Mesothelial cell of epicardium (in vitro differentiated cells): ENCODE results near the gene TUB. TPM values are rescaled to one million over a fixed set of nuclear protein-coding genes. Genes with fewer than 3 reads are reported as not detected.

Experiments
- DNase-seq, 2 experiments: peaks; one replicate each; pipeline ENCODE4 v3.0.0; 2021; ENCODE audit warnings: low spot score in 2 of 2; ENCODE audit not compliant: unreplicated experiment in 2 of 2
- H3K27ac Mint-ChIP-seq: 2 replicates; pipeline ENCODE4 v1.8.0; 2021; ENCODE audit warnings: mixed read lengths
- H3K27me3 Mint-ChIP-seq: 2 replicates; pipeline ENCODE4 v1.8.0; 2021; ENCODE audit warnings: low read depth, mixed read lengths
- H3K36me3 Mint-ChIP-seq: 2 replicates; pipeline ENCODE4 v1.8.0; 2021; ENCODE audit warnings: mixed read lengths
- H3K4me1 Mint-ChIP-seq: 2 replicates; pipeline ENCODE4 v1.8.0; 2021; ENCODE audit warnings: mixed read lengths
- H3K4me3 Mint-ChIP-seq: 2 replicates; pipeline ENCODE4 v1.8.0; 2021; ENCODE audit warnings: mild to moderate bottlenecking, moderate library complexity, mixed read lengths
- H3K9me3 Mint-ChIP-seq: 2 replicates; pipeline ENCODE4 v1.8.0; 2021; ENCODE audit warnings: mixed read lengths
- total RNA-seq: library from RNA; stranded (reverse); gene quantifications from 3 replicates; pipeline ENCODE4 v1.2.1, GENCODE V29; 2021
- TF ChIP-seq, protein P1 (sequence below): fragments of 200-600 bp; sonication (generic); IDR thresholded peaks from one replicate; pipeline ENCODE4 v1.5.0; 2021; ENCODE audit warnings: antibody characterized with exemption; ENCODE audit not compliant: unreplicated experiment

The TUB gene
- total RNA-seq, 1 donor from 2014 or later: 52.8 TPM

DNA sequence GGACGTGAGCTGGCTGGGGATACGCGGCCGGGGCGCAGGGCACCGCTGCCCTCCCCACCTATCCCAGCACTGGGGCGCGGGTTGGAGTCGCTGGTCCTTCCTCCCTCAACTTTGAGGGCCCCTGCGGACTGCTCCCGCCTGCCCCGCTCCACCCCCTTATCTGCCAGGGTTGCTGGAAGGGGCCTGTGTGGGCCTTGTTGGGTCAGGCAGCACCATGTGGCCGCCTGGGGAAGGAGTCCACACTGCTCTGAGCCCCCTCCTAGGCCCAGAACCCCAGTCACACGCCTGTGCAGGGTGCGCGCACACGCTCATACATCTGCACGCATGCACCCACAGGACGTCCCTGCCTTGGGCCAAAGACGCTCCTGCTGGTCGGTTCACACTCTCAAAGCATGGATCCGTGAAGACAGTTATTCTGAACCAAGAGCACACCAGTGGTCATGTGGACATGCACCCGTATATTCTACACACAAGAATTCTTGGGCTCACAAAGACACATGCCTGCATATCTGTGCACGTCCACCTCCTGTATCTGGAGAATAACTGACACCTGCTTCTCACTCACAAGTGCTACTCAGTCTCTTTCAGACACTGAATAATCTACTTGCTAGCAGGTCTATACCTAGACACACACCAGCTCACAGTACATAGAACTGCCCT is 710 bp downstream of the TUB start:
- no peaks in the 10 kb centered on the region for H3K36me3 Mint-ChIP-seq
- peak overlapping the region; percentile 82 for H3K27ac Mint-ChIP-seq
- TF ChIP-seq, protein P1, sequence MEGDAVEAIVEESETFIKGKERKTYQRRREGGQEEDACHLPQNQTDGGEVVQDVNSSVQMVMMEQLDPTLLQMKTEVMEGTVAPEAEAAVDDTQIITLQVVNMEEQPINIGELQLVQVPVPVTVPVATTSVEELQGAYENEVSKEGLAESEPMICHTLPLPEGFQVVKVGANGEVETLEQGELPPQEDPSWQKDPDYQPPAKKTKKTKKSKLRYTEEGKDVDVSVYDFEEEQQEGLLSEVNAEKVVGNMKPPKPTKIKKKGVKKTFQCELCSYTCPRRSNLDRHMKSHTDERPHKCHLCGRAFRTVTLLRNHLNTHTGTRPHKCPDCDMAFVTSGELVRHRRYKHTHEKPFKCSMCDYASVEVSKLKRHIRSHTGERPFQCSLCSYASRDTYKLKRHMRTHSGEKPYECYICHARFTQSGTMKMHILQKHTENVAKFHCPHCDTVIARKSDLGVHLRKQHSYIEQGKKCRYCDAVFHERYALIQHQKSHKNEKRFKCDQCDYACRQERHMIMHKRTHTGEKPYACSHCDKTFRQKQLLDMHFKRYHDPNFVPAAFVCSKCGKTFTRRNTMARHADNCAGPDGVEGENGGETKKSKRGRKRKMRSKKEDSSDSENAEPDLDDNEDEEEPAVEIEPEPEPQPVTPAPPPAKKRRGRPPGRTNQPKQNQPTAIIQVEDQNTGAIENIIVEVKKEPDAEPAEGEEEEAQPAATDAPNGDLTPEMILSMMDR: no peak
- no peaks in the 10 kb centered on the region for H3K9me3 Mint-ChIP-seq
- peaks cover 50% of the 10 kb centered on the region for H3K4me1 Mint-ChIP-seq
- no peak for DNase-seq
- H3K4me3 Mint-ChIP-seq: peak overlapping the region; percentile 77
- peaks cover under 1% of the 10 kb centered on the region for H3K27me3 Mint-ChIP-seq

DNA sequence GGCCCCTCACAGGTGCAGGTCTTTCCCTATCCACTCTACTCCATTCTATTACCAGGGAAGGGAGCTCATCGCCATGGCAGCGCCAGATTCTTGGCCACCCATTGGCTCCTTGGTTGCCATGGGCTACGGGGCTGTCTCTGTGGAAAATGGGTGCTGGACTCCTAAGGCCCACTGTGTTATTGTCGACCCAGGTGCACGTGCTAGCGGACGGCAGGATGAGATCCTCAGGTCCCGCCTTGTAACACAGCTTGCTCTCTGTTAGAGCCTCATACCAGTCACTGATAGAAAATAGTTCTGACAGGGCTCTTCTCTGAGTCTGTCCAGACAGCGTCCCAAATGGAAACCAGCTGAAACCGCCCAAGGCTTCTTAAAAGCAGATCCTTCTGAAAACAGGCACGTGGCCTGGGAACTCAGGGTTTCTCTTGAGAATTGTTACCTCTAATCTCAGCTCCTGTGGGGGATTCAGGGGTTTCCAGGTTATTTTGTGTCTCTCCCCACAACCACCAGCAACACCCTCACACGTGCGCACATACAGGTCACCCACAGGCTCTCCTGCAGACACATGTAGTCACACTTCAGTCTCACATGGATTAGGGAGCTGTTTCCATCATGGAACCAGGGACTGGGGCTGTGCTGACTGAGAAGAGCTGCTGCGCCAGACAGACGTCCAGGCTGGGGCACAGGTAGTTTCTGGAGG is 1.5 kb downstream of the TUB start:
- TF ChIP-seq, protein P1: no peak
- Mint-ChIP-seq H3K36me3 (no peaks in the 10 kb centered on the region), H3K27me3 (no peaks in the 10 kb centered on the region), H3K4me1 (peaks cover 52% of the 10 kb centered on the region), H3K27ac (peak overlapping the region; percentile 82), H3K4me3 (peak overlapping the region; percentile 77), H3K9me3 (no peaks in the 10 kb centered on the region)
- DNase-seq: no peak

DNA sequence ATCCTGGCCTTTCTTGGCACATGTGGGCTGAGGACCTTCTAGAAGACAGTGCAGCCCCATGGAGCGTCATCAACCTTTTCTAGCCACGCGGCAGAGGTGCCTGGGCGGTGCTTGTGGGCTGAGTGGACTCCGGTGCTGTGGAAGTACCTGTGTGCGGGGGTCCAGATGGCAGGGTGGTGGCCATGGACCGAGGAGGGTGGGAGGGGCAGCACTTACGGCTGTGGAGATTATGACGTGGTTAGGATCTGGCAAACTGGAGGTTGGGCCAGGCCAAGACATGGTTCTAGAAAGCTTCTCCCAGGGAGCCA is 2.0 kb downstream of the TUB start:
- peak overlapping the region; percentile 77 for H3K4me3 Mint-ChIP-seq
- no peak overlapping the region for H3K27ac Mint-ChIP-seq
- H3K9me3 Mint-ChIP-seq: no peaks in the 10 kb centered on the region
- H3K27me3 Mint-ChIP-seq: no peaks in the 10 kb centered on the region
- no peaks in the 10 kb centered on the region for H3K36me3 Mint-ChIP-seq
- no peak for DNase-seq
- TF ChIP-seq, protein P1: no peak
- H3K4me1 Mint-ChIP-seq: peaks cover 52% of the 10 kb centered on the region

DNA sequence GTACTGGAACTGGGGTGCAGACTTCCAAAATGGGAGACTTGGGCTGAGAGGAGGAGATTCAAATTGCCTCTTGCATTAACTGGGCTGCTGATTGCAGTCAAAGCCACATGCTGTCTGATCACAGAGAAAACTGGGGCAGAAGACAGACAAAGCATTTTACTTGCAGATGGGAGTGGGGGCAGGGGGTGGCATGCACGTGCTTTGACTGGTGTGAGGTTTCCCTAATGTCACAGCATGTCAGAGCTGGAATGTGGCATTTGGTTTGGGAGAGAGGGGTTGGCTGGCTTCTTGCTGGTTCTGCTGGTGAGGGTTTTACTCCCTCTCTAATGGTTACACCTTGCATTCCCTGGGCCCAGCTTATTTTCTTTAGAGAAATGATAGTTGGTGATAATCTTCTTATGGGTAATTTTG is 2.9 kb downstream of the TUB start:
- no peak for DNase-seq
- Mint-ChIP-seq H3K27ac (peak overlapping the region; percentile 68), H3K9me3 (no peaks in the 10 kb centered on the region), H3K4me3 (peak overlapping the region; percentile 77), H3K27me3 (no peaks in the 10 kb centered on the region), H3K36me3 (no peaks in the 10 kb centered on the region), H3K4me1 (peaks cover 52% of the 10 kb centered on the region)
- TF ChIP-seq, protein P1: no peak

DNA sequence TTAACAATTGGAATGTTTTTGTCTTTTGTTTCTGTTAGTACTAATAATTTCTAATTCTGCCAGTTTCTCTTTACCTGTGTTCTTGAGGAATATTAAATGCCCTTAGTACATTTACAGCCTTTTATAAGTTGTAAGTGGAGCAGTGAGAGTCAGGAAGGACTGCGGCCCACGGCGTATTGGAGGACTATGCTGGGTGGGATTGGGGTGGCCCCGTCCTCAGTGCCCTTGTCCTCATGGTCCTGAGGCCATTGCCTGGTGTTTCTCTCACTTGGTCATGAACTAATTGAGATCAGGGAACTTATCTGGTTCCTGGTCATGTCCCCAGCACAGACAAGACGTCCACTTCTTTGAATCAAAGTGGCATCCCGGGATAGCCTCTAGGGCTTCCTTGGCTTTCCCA is 3.3 kb downstream of the TUB start:
- TF ChIP-seq, protein P1: no peak
- no peaks in the 10 kb centered on the region for H3K27me3 Mint-ChIP-seq
- H3K27ac Mint-ChIP-seq: peak overlapping the region; percentile 50
- no peaks in the 10 kb centered on the region for H3K36me3 Mint-ChIP-seq
- H3K4me3 Mint-ChIP-seq: no peak overlapping the region
- H3K4me1 Mint-ChIP-seq: peaks cover 52% of the 10 kb centered on the region
- no peak for DNase-seq
- H3K9me3 Mint-ChIP-seq: no peaks in the 10 kb centered on the region
